Heart right ventricle (tissue), 16 donors: Measurements from ENCODE around the gene TEX22. TPM values are rescaled to one million over a fixed set of nuclear protein-coding genes. Genes with fewer than 3 reads are reported as not detected.

ENCODE experiments used
- ATAC-seq, 8 donors: fragments of 200-7000 bp; cut with Tn5 transposase; one replicate each; pipeline ENCODE4 v1.9.1; 2020; ENCODE audit warnings: mild to moderate bottlenecking in 8 of 8, moderate library complexity in 8 of 8, moderate number of reproducible peaks in 1 of 8
- DNase-seq, 2 donors: peaks; one replicate each; pipeline ENCODE4 v3.0.0-alpha.2; 2020
- H3K27ac ChIP-seq, 10 donors: fragments of 200-600 bp; sonication (generic) in 2 of 10; one replicate each; pipeline versions ENCODE4 v1.5.0 to v1.8.0; 2020 to 2022; ENCODE audit warnings: mild to moderate bottlenecking in 3 of 10
- H3K27me3 ChIP-seq, 7 donors: fragments of 200-600 bp; one replicate each; pipeline ENCODE4 v1.8.0; 2021 to 2022; ENCODE audit warnings: mild to moderate bottlenecking in 2 of 7
- H3K36me3 ChIP-seq, 9 donors: fragments of 200-600 bp; sonication (generic) in 1 of 9; one replicate each; pipeline versions ENCODE4 v1.5.0 to v1.8.0; 2020 to 2022; ENCODE audit warnings: mild to moderate bottlenecking in 2 of 9
- H3K4me1 ChIP-seq, 9 donors: fragments of 200-600 bp; sonication (generic) in 1 of 9; one replicate each; pipeline versions ENCODE4 v1.5.0 to v1.8.0; 2020 to 2022; ENCODE audit warnings: mild to moderate bottlenecking in 4 of 9
- H3K4me3 ChIP-seq, 10 donors: fragments of 200-600 bp; sonication (generic) in 2 of 10; one replicate each; pipeline versions ENCODE4 v1.5.0 to v1.8.0; 2020 to 2022; ENCODE audit warnings: mild to moderate bottlenecking in 7 of 10, moderate library complexity in 2 of 10
- H3K9me3 ChIP-seq, 11 donors: fragments of 200-600 bp in 10 of 11; sonication (generic) in 2 of 11; one replicate each; pipeline versions ENCODE4 v1.5.0 to v1.8.0; 2013 to 2022; ENCODE audit warnings: mild to moderate bottlenecking in 2 of 11, control low read depth in 1 of 11, moderate library complexity in 1 of 11
- WGBS, 2 donors: extraction: QIAGEN DNeasy Blood & Tissue Kit; methylation state at CpG; one replicate each; pipeline ENCODE4 v1.1.7; 2013; ENCODE audit warnings: inconsistent platforms in 1 of 2; 5-methylcytosine and 5-hydroxymethylcytosine counted together
- intact Hi-C, 10 donors: fragments of 100-400 bp; cut with DNase I; formaldehyde crosslinking; loops; one replicate each; pipeline versions ENCODE4 v1.11.1 to v1.14.2; 2022
- polyA plus RNA-seq, 2 donors: library from polyadenylated mRNA; stranded (reverse); fragments of 200-250 nt; gene quantifications; one replicate each; pipeline ENCODE4 v1.2.3, GENCODE V29; 2013
- total RNA-seq, 10 donors: library from RNA; stranded (reverse); fragmentation: NEBNext Ultra II Directional in 3 of 10; extraction: Animal tissue kit (Norgen Biotek cat#: 25700) in 3 of 10; gene quantifications; one replicate each; pipeline versions ENCODE4 v1.2.1 to v1.2.4, GENCODE V29; 2021 to 2023
- TF ChIP-seq, protein P1 (sequence below), 9 donors: fragments of 200-600 bp; sonication (generic) in 2 of 9; IDR thresholded peaks; one replicate each; pipeline versions ENCODE4 v1.5.0 to v1.8.0; 2021 to 2022; ENCODE audit warnings: antibody characterized with exemption in 9 of 9, mild to moderate bottlenecking in 5 of 9, moderate library complexity in 1 of 9
- donor health status: Arrhythmogenic right ventricular cardiomyopathy.
- donor health status: ischemic (EF 13 %, LVEDD 7.1; RV severe dilation, severe dysfunction).
- donor health status: healthy with polysubstance abuse.
- donor health status: DM: no; HTN: yes; CAD: no.
- donor health status: DM: no; HTN: no; CAD: no.
- donor health status: ischemic (EF 25% LVEDD 6.9; RV normal size, moderate dysfunction).
- donor health status: ischemic (EF 25% LVEDD 5.7; RV mildly dilated, moderate dysfunction).
- donor health status: healthy.
- donor health status: DM: yes; HTN: yes; CAD: no.
- donor health status: Ischemic cardiomyopathy.
- donor health status: ischemic (EF 35%, LVEDD 5.7; RV mildly dilated, moderate dysfunction).
- donor health status: nonischemic (EF 11% LVEDD 7.7; RV severe dilation, severe dysfunction).
- donor health status: DM: yes; HTN: yes; CAD: no.
- donor health status: PGD.
- donor health status: ischemic (EF 29% LVEDD 5.4; RV normal size, mild dysfunction).
- donor health status: nonischemic (EF 23%, LVEDD 6.1; RV moderate dilation, normal function).

Gene TEX22
- total and polyA plus RNA-seq, 12 donors: 0.07 to 2.0 (median 0.66) TPM; not detected in 2

DNA sequence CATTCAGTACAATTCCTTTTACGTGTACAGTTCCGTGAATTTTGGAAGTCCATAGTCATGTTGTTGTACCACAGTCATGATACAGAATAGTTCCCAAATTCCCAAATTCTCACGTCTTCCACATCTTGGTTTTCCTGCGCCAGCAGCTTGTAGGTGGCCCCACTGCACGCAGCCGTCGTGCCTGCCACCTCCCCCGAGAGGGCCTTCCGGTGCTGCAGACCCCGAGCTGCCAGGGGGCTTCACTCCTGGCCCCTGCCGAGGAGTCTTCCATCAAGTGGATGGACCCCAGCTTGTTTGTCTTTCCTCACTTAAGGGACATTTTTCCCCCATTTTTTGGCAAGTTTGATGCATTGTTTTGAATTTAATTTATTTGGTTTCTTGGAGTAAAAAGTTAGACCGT lies 38.1 kb downstream of the TEX22 start:
- H3K4me3 ChIP-seq: no peak overlapping the region
- WGBS, 2 donors: 83 to 86% methylated on average over 12 of the region's 12 CpGs
- no peak overlapping the region for H3K27ac ChIP-seq
- H3K9me3 ChIP-seq: peaks cover 0 to 15% (median 1%) of the 10 kb centered on the region in 11 donors
- H3K27me3 ChIP-seq: no peaks in the 10 kb centered on the region
- peaks cover 0 to 38% (median 0%) of the 10 kb centered on the region in 9 donors for H3K36me3 ChIP-seq
- H3K4me1 ChIP-seq: peaks cover 0 to 5% (median 0%) of the 10 kb centered on the region in 9 donors
- ATAC-seq (no peak), DNase-seq (no peak)
- TF ChIP-seq, protein P1, sequence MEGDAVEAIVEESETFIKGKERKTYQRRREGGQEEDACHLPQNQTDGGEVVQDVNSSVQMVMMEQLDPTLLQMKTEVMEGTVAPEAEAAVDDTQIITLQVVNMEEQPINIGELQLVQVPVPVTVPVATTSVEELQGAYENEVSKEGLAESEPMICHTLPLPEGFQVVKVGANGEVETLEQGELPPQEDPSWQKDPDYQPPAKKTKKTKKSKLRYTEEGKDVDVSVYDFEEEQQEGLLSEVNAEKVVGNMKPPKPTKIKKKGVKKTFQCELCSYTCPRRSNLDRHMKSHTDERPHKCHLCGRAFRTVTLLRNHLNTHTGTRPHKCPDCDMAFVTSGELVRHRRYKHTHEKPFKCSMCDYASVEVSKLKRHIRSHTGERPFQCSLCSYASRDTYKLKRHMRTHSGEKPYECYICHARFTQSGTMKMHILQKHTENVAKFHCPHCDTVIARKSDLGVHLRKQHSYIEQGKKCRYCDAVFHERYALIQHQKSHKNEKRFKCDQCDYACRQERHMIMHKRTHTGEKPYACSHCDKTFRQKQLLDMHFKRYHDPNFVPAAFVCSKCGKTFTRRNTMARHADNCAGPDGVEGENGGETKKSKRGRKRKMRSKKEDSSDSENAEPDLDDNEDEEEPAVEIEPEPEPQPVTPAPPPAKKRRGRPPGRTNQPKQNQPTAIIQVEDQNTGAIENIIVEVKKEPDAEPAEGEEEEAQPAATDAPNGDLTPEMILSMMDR (IDR thresholded peaks at IDR 0.05): no peak
- intact Hi-C loops: loop anchor here in 2 of 10 donors (5.0 to 10.0 kb wide), 2 partner anchors 62 to 309 kb away; no protein-coding TSS in a partner anchor

DNA sequence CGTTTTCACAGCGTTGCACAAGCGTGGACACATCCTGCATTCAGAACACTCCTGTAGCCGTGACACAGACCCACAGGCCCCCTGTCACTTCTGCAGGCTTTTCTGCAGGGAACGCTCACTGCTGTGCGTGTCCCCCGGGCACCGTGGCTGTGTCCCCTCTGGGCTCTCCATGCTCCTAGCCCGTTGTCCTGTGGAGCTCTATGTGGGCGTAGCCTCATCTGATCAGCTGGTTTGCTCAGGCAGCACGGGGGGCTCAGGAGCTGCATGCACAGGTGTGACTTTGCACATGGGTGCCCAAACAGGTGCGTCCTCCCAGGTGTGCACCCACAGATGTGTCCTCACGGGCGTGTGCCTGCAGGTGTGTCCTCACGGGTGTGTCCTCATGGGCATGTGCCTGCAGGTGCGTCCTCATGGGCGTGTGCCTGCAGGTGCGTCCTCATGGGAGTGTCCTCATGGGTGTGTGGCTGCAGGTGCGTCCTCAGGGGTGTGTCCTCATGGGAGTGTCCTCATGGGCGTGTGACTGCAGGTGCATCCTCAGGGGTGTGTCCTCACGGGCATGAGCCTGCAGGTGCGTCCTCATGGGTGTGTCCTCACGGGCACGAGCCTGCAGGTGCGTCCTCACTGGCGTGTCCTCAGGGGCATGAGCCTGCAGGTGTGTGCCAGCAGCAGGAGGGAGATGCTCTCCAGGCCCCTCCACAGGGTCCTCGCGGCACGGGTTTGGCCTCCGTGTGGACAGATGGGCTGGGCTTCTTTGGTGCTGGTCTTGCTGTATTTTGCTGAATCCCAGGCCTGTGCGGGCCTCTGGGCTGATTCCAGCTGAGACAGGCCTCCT lies 38.8 kb downstream of the TEX22 start:
- Histone ChIP-seq H3K4me1 (peaks cover 0 to 5% (median 0%) of the 10 kb centered on the region in 9 donors), H3K27me3 (no peaks in the 10 kb centered on the region), H3K27ac (no peak overlapping the region), H3K4me3 (no peak overlapping the region), H3K36me3 (peaks cover 0 to 33% (median 0%) of the 10 kb centered on the region in 9 donors), H3K9me3 (peaks cover 0 to 9% (median 0%) of the 10 kb centered on the region in 11 donors)
- TF ChIP-seq, protein P1 (IDR thresholded peaks at IDR 0.05): no peak
- ATAC-seq: no peak
- no peak for DNase-seq
- intact Hi-C loops: loop anchor here in 2 of 10 donors (5.0 to 10.0 kb wide), 2 partner anchors 62 to 310 kb away; no protein-coding TSS in a partner anchor
- WGBS, 2 donors: 88 to 90% methylated on average over 31 of the region's 31 CpGs

DNA sequence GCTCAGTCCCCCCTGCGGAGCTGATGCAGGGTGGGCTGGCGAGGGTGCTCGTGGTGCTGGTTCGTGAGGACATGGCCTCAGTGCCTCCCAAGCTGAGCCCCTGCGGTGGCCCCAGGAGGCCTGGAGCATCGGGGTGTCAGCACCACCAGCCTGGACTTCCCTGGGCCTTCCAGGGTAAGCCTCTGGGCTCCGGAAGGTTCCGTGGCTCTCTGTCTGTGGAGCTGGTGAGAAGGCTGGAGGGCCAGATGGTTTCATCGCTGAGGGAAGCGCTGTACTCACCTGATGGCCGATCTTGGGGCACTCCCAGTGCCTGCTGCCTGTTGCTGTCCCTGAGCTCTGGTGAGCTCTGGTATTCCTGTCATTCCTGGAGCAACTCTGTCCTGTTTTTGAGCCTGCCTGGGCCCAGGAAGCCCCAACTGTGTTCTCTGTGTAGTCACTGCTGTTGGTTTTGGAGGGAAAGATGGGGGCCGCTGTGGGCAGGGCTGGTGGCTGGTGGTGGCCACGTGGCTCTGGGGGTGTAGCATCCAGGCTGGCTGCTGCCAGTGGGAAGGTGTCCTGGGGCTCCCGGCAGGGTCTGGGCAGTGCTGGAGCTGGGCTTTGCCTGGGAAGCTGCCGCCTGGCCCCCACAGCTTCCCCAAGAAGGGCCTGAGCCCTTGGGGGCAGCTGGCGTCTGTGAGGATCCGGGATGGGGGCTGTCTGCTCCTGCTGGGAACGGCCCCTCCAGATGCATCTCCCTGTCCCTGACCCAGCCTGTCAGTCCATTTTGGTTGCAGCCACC lies 39.6 kb downstream of the TEX22 start:
- no peak for DNase-seq
- TF ChIP-seq, protein P1 (IDR thresholded peaks at IDR 0.05): no peak
- intact Hi-C loops: loop anchor here in 2 of 10 donors (5.0 to 10.0 kb wide), 2 partner anchors 63 to 311 kb away; no protein-coding TSS in a partner anchor

DNA sequence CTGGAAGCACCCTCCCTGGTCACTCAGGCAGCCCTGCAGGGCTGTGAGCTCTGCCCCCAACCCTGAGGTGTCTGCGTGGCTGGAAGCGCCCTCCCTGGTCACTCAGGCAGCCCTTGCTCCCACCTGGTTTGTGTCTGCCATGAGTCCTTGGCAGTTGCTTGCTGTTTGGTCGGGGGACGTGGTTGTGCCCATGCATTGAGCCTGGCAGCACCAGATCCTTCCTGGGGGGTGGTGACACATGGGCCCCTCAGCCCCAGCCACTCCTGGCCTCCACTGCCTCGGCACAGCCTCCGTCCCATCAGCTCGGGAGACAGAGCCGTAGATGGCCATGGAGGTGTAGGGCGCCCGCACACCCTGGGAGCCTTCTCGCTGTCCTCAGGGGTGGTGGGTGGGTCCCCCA lies 40.8 kb downstream of the TEX22 start:
- TF ChIP-seq, protein P1 (IDR thresholded peaks at IDR 0.05): no peak
- Histone ChIP-seq H3K9me3 (peaks cover 0 to 9% (median 0%) of the 10 kb centered on the region in 11 donors), H3K4me3 (no peak overlapping the region), H3K27me3 (no peaks in the 10 kb centered on the region), H3K27ac (no peak overlapping the region), H3K36me3 (peaks cover 0 to 46% (median 0%) of the 10 kb centered on the region in 9 donors), H3K4me1 (peaks cover 0 to 5% (median 0%) of the 10 kb centered on the region in 9 donors)
- intact Hi-C loops: loop anchor here in 2 of 10 donors (5.0 to 10.0 kb wide), 2 partner anchors 64 to 312 kb away; no protein-coding TSS in a partner anchor
- ATAC-seq (peak in 2 of 8 donors; percentile 11 to 14), DNase-seq (no peak)
- 90 to 91% methylated on average over 11 of the region's 11 CpGs for WGBS, 2 donors

More for the DNA sequence above, 39.6 kb downstream of the TEX22 start:
- peaks cover 0 to 9% (median 0%) of the 10 kb centered on the region in 11 donors for H3K9me3 ChIP-seq
- peaks cover 0 to 41% (median 0%) of the 10 kb centered on the region in 9 donors for H3K36me3 ChIP-seq
- H3K27ac ChIP-seq: no peak overlapping the region
- H3K27me3 ChIP-seq: no peaks in the 10 kb centered on the region
- H3K4me1 ChIP-seq: peaks cover 0 to 5% (median 0%) of the 10 kb centered on the region in 9 donors
- H3K4me3 ChIP-seq: no peak overlapping the region
- no peak for ATAC-seq
- 93 to 95% methylated on average over 18 of the region's 18 CpGs for WGBS, 2 donors
